Measurements from ENCODE around the gene SLC38A5.
"Not testable (repeated sequence)": the region's sequence is repeated elsewhere in the genome, so short reads cannot be mapped to it uniquely, and the experiment has no call there.

Gene SLC38A5

DNA sequence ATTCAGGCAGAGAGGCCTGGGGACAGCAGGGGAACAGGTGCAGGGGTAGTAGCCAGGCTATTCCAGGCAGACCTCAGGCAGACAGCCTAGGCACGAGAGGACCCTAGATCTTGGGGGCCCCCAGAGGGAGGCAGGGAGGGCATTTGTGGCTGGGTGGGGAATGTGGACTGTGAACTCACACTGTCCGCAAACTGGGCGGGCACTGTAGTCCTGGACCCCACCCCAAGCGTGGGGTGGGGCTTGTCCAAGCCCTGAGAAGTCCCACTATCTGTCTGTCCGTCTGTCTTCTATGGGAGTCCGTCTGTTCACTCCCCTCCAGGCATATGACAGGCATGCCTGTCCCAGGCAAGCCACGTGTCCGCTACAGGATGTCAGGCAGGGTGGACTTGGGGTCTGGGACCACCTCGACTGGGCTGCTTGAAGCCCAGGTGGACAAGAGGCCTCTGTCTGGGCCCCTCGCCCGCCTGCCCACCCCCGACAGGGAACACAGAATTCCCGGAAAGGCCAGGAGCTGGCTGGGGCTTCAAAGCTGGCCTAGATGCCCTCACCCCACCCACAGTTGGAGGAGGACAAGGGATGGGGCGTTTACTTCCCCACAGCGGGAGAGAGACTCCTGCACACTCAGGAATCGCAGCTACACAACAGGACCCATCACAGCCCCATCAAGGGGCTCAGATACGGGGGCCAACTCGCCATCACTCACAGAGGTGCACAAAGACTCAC lies at the start of gene SLC38A5:
TSS of gene SLC38A5 (minus strand) at position 151 of the 723 bp plus-strand sequence. CDS start 2,336 bp downstream, outside the sequence.
- Histone ChIP-seq H3K27ac (ENCODE audit: low read length) (no peak within 1 kb of the TSS), H3K9ac (ENCODE audit: low read length in 2 of 2) (no peak within 1 kb of the TSS), H3K4me3 (ENCODE audit: low read length in 2 of 2) (peak within 1 kb of the TSS; percentile 35 to 40)

DNA sequence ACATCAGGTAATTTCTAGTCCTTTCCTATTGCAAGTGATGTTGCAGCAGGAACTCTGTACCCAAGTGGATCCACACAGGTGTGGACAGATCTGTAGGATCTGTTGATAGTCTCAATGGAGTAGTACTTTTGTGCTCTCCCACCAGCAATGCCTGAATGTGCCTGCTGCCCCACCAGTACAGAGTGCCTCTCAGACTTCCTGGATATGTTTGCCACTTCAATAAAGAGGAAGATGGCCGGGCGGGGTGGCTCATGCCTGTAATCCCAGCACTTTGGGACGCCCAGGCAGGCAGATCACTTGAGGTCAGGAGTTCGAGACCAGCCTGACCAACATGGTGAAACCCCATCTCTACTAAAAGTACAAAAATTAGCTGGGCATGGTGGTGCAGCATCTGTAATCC lies 49.4 kb upstream of the SLC38A5 start:
- not testable (repeated sequence) for H3K36me3 ChIP-seq (ENCODE audit: control insufficient read depth in 2 of 2, insufficient read depth in 2 of 2, low read length in 2 of 2); H3K9ac ChIP-seq (ENCODE audit: low read length in 2 of 2); H3K27me3 ChIP-seq (ENCODE audit: control insufficient read depth in 1 of 2, insufficient read depth in 2 of 2, low read length in 2 of 2); H3K9me3 ChIP-seq (ENCODE audit: control insufficient read depth in 2 of 2, low read length in 2 of 2); H3K27ac ChIP-seq (ENCODE audit: low read length); H3K4me1 ChIP-seq (ENCODE audit: control insufficient read depth, insufficient read depth, low read length); H3K4me3 ChIP-seq (ENCODE audit: low read length in 2 of 2)

More for the DNA sequence above, at the start of gene SLC38A5:
- Histone ChIP-seq H3K36me3 (ENCODE audit: control insufficient read depth in 2 of 2, insufficient read depth in 2 of 2, low read length in 2 of 2) (no peaks in the 10 kb centered on the region), H3K27me3 (ENCODE audit: control insufficient read depth in 1 of 2, insufficient read depth in 2 of 2, low read length in 2 of 2) (peaks cover 0 to 13% of the 10 kb centered on the region in 2 donors), H3K9me3 (ENCODE audit: control insufficient read depth in 2 of 2, low read length in 2 of 2) (no peaks in the 10 kb centered on the region), H3K4me1 (ENCODE audit: control insufficient read depth, insufficient read depth, low read length) (peaks cover 2% of the 10 kb centered on the region)

DNA sequence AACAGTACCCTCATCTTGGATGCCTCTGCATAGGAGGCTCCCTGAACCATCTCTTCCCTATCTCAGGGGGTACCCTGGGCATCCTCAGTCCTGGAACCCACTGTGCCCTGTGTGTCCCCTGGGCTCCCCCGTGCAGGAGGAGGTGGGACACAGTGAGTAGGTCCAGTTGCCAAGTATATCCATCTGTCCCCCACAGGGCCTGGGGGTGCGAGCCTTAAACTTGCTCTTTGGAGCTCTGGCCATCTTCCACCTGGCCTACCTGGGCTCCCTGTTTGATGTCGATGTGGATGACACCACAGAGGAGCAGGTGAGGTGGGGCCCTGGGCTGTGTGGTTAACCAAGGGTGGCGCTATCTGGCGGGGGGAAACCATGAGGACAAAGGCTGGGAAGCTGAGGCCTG lies 46.9 kb upstream of the SLC38A5 start:
- Histone ChIP-seq H3K9ac (ENCODE audit: low read length in 2 of 2) (no peak overlapping the region), H3K4me1 (ENCODE audit: control insufficient read depth, insufficient read depth, low read length) (peaks cover 2% of the 10 kb centered on the region), H3K4me3 (ENCODE audit: low read length in 2 of 2) (no peak overlapping the region), H3K27me3 (ENCODE audit: control insufficient read depth in 1 of 2, insufficient read depth in 2 of 2, low read length in 2 of 2) (peaks cover 0 to 7% of the 10 kb centered on the region in 2 donors), H3K27ac (ENCODE audit: low read length) (no peak overlapping the region), H3K36me3 (ENCODE audit: control insufficient read depth in 2 of 2, insufficient read depth in 2 of 2, low read length in 2 of 2) (peaks cover 0 to 2% of the 10 kb centered on the region in 2 donors), H3K9me3 (ENCODE audit: control insufficient read depth in 2 of 2, low read length in 2 of 2) (no peaks in the 10 kb centered on the region)

DNA sequence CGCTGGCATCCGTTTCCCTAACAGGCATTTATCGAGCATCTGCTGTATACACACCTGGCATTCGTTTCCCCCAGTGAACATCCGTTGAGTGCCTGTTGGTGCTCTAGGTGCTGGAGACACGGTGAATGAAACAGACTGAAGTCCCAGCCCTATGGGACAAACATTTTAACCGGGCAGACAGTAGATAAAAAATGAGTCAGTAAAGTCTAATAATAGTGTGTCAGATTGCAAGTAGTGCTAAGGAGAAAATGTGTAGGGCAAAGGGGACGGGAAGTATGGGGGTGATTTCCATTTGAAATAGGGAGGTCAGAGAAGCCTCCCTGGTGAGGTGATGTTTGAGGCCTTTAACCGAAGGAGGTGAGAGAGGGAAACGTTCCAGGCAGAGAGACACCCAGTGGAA lies 46.2 kb upstream of the SLC38A5 start:
- no peak overlapping the region for H3K9ac ChIP-seq (ENCODE audit: low read length in 2 of 2)
- peaks cover 0 to 7% of the 10 kb centered on the region in 2 donors for H3K27me3 ChIP-seq (ENCODE audit: control insufficient read depth in 1 of 2, insufficient read depth in 2 of 2, low read length in 2 of 2)
- no peaks in the 10 kb centered on the region for H3K9me3 ChIP-seq (ENCODE audit: control insufficient read depth in 2 of 2, low read length in 2 of 2)
- no peak overlapping the region for H3K27ac ChIP-seq (ENCODE audit: low read length)
- H3K4me3 ChIP-seq (ENCODE audit: low read length in 2 of 2): no peak overlapping the region
- H3K4me1 ChIP-seq (ENCODE audit: control insufficient read depth, insufficient read depth, low read length): peaks cover 1% of the 10 kb centered on the region
- H3K36me3 ChIP-seq (ENCODE audit: control insufficient read depth in 2 of 2, insufficient read depth in 2 of 2, low read length in 2 of 2): peaks cover 0 to 2% of the 10 kb centered on the region in 2 donors

DNA sequence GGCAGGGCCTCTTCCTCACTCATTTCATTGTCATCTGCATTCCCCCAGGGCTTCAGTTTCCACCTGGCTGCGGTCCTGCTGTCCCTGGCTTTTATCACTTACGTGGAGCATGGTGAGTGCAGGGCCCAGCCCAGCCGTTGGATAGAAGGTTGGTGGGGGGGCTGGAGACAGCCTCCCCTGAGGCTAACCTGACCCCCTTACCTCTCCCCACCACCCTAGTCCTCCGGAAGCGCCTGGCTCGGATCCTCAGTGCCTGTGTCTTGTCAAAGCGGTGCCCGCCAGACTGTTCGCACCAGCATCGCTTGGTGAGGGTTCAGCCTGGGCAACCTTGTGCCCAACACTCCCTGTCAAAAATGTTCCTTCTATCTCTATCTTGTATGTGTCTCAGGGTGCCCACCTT lies 45.8 kb upstream of the SLC38A5 start:
- no peak overlapping the region for H3K27ac ChIP-seq (ENCODE audit: low read length)

DNA sequence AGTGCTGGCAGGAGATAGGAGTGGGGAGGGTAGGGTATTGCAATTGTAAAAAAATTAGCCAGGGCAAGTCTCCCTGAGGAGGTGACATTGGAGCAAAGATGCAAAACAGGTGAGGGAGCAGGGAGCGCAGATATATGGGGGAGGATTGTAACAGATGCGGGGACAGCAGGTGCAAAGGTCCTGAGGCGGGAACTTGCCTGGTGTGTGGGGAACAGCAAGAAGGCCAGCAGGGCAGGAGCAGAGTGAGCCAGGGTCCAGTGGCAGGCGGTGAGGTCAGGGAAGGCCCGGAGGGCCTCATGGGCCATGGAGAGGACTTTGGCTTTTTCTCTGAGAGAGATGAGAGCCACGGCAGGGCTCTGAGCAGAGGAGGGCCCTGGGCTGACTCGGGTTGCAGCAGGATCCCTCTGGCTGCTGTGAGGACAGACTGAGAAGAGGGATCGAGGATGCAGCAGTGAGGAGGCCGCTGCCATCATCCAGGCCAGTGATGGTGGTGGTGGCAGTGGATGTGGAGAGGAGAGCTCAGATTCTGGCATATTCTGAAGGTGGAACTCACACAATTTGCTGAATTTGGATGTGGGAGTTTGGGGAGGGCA lies 44.9 kb upstream of the SLC38A5 start:
- peaks cover under 1% of the 10 kb centered on the region for H3K4me1 ChIP-seq (ENCODE audit: control insufficient read depth, insufficient read depth, low read length)
- H3K9me3 ChIP-seq (ENCODE audit: control insufficient read depth in 2 of 2, low read length in 2 of 2): no peaks in the 10 kb centered on the region
- peaks cover 0 to 2% of the 10 kb centered on the region in 2 donors for H3K36me3 ChIP-seq (ENCODE audit: control insufficient read depth in 2 of 2, insufficient read depth in 2 of 2, low read length in 2 of 2)
- H3K9ac ChIP-seq (ENCODE audit: low read length in 2 of 2): no peak overlapping the region
- H3K27ac ChIP-seq (ENCODE audit: low read length): no peak overlapping the region
- no peak overlapping the region for H3K4me3 ChIP-seq (ENCODE audit: low read length in 2 of 2)
- peaks cover 0 to 7% of the 10 kb centered on the region in 2 donors for H3K27me3 ChIP-seq (ENCODE audit: control insufficient read depth in 1 of 2, insufficient read depth in 2 of 2, low read length in 2 of 2)

More for the DNA sequence above, 45.8 kb upstream of the SLC38A5 start:
- H3K36me3 ChIP-seq (ENCODE audit: control insufficient read depth in 2 of 2, insufficient read depth in 2 of 2, low read length in 2 of 2): peaks cover 0 to 2% of the 10 kb centered on the region in 2 donors
- H3K9ac ChIP-seq (ENCODE audit: low read length in 2 of 2): no peak overlapping the region
- no peaks in the 10 kb centered on the region for H3K4me1 ChIP-seq (ENCODE audit: control insufficient read depth, insufficient read depth, low read length)
- H3K4me3 ChIP-seq (ENCODE audit: low read length in 2 of 2): no peak overlapping the region
- H3K9me3 ChIP-seq (ENCODE audit: control insufficient read depth in 2 of 2, low read length in 2 of 2): no peaks in the 10 kb centered on the region
- H3K27me3 ChIP-seq (ENCODE audit: control insufficient read depth in 1 of 2, insufficient read depth in 2 of 2, low read length in 2 of 2): peaks cover 0 to 7% of the 10 kb centered on the region in 2 donors

DNA sequence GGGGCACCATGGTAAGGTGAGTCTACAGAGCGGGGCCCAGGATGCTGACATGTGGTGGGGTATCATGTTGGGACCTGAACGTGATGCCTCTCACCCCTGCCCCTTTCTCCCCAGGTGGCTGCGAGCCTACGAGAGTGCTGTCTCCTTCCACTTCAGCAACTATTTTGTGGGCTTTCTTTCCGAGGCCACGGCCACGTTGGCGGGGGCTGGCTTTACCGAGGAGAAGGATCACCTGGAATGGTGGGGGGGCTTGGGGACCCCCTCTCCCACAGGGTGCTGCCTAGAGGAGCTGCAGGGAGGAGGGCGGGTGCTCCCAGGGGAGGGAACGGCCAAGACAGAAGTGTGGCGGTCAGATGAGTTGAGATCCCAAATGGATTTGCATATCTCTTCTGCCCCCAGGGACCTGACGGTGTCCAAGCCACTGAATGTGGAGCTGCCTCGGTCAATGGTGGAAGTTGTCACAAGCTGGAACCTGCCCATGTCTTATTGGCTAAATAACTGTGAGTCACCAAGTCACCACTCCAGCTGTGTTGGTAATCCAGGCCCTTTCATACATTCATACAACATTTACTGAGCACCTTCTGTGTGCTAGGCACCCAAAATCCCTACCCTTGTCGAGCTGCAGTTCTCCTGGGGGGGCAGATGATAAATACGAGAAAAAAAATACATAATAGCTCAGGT lies 44.2 kb upstream of the SLC38A5 start:
- H3K36me3 ChIP-seq (ENCODE audit: control insufficient read depth in 2 of 2, insufficient read depth in 2 of 2, low read length in 2 of 2): peaks cover 0 to 2% of the 10 kb centered on the region in 2 donors
- no peak overlapping the region for H3K4me3 ChIP-seq (ENCODE audit: low read length in 2 of 2)
- peaks cover 0 to 7% of the 10 kb centered on the region in 2 donors for H3K27me3 ChIP-seq (ENCODE audit: control insufficient read depth in 1 of 2, insufficient read depth in 2 of 2, low read length in 2 of 2)
- peaks cover 7% of the 10 kb centered on the region for H3K4me1 ChIP-seq (ENCODE audit: control insufficient read depth, insufficient read depth, low read length)
- H3K9me3 ChIP-seq (ENCODE audit: control insufficient read depth in 2 of 2, low read length in 2 of 2): no peaks in the 10 kb centered on the region
- H3K27ac ChIP-seq (ENCODE audit: low read length): no peak overlapping the region
- no peak overlapping the region for H3K9ac ChIP-seq (ENCODE audit: low read length in 2 of 2)

DNA sequence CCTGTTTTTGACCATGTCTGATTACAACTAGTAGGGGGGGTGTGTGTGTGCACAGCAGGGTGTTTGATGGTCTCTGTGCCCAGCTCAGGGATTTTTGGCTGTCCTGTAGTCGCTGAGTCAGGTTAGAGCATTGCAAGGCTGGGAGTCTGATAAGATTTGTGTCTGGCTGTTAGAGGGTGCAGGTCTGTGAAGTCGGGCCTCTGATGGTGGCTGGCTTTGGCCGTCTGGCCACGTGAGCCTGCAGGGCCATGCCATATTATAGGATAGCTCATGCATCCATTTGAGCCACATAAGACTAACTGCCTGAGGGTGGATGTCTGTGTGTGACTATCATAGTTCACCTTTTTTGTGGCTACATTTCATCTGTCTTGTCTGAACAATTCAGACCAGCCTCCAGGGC lies 43.6 kb upstream of the SLC38A5 start:
- Histone ChIP-seq H3K36me3 (ENCODE audit: control insufficient read depth in 2 of 2, insufficient read depth in 2 of 2, low read length in 2 of 2) (peaks cover 0 to 2% of the 10 kb centered on the region in 2 donors), H3K9me3 (ENCODE audit: control insufficient read depth in 2 of 2, low read length in 2 of 2) (no peaks in the 10 kb centered on the region), H3K4me3 (ENCODE audit: low read length in 2 of 2) (no peak overlapping the region), H3K4me1 (ENCODE audit: control insufficient read depth, insufficient read depth, low read length) (peaks cover 8% of the 10 kb centered on the region), H3K27me3 (ENCODE audit: control insufficient read depth in 1 of 2, insufficient read depth in 2 of 2, low read length in 2 of 2) (peaks cover 0 to 7% of the 10 kb centered on the region in 2 donors), H3K27ac (ENCODE audit: low read length) (no peak overlapping the region), H3K9ac (ENCODE audit: low read length in 2 of 2) (no peak overlapping the region)

DNA sequence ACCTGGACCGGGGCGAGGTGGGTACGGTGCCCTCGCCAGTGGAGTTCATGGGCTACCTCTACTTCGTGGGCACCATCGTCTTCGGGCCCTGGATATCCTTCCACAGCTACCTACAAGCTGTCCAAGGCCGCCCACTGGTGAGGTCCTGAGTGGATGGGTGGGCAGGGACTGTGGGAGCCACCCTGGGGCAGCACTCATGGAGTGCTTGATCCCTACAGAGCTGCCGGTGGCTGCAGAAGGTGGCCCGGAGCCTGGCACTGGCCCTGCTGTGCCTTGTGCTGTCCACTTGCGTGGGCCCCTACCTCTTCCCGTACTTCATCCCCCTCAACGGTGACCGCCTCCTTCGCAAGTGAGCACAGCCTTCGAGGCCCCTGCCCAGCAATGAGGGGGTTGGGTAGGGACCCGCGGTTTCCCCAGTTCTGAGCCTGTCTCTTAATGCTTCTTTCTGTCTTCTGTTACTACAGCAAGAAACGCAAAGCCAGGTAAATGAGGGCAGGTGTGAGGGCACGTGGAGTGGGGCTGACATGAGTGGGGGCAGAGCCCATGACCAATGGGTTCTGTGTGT lies 42.4 kb upstream of the SLC38A5 start:
- Histone ChIP-seq H3K27me3 (ENCODE audit: control insufficient read depth in 1 of 2, insufficient read depth in 2 of 2, low read length in 2 of 2) (peaks cover 0 to 7% of the 10 kb centered on the region in 2 donors), H3K9me3 (ENCODE audit: control insufficient read depth in 2 of 2, low read length in 2 of 2) (no peaks in the 10 kb centered on the region), H3K4me1 (ENCODE audit: control insufficient read depth, insufficient read depth, low read length) (peaks cover 8% of the 10 kb centered on the region), H3K36me3 (ENCODE audit: control insufficient read depth in 2 of 2, insufficient read depth in 2 of 2, low read length in 2 of 2) (peaks cover 0 to 2% of the 10 kb centered on the region in 2 donors), H3K27ac (ENCODE audit: low read length) (no peak overlapping the region), H3K4me3 (ENCODE audit: low read length in 2 of 2) (no peak overlapping the region), H3K9ac (ENCODE audit: low read length in 2 of 2) (no peak overlapping the region)

DNA sequence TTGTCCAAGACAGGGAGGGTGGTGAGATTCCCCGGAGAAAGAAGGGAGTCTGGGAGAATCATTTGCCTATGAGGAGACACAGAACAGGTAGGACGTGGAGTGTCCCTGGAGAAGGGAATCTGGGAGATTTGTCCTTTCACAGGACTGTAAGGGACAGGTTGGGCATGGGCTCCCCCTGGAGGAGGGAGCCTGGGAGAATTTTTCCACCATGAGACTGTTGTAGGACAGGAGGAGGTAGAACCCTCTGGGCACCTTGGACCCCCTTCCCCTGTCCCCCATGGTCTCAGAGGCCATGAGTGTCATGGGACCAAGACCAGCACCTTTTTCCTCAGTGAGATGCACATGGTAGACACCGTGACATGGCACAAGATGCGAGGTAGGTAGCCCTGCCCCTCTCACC lies 41.5 kb upstream of the SLC38A5 start:
- no peak overlapping the region for H3K9ac ChIP-seq (ENCODE audit: low read length in 2 of 2)
- no peak overlapping the region for H3K4me3 ChIP-seq (ENCODE audit: low read length in 2 of 2)

More for the DNA sequence above, 41.5 kb upstream of the SLC38A5 start:
- Histone ChIP-seq H3K27ac (ENCODE audit: low read length) (no peak overlapping the region), H3K9me3 (ENCODE audit: control insufficient read depth in 2 of 2, low read length in 2 of 2) (no peaks in the 10 kb centered on the region), H3K27me3 (ENCODE audit: control insufficient read depth in 1 of 2, insufficient read depth in 2 of 2, low read length in 2 of 2) (peaks cover 0 to 7% of the 10 kb centered on the region in 2 donors), H3K36me3 (ENCODE audit: control insufficient read depth in 2 of 2, insufficient read depth in 2 of 2, low read length in 2 of 2) (peaks cover 0 to 2% of the 10 kb centered on the region in 2 donors), H3K4me1 (ENCODE audit: control insufficient read depth, insufficient read depth, low read length) (peaks cover 8% of the 10 kb centered on the region)

All from stomach smooth muscle (tissue), 2 donors.